Suprapubic skin (tissue), 4 donors: ENCODE measurements around the gene PLEKHG4B. TPM values are rescaled to one million over a fixed set of nuclear protein-coding genes. Genes with fewer than 3 reads are reported as not detected.

Experiments
- DNase-seq, 2 donors: peaks; one replicate each; pipeline ENCODE4 v3.0.0-alpha.2; 2019; ENCODE audit warnings: low spot score in 2 of 2
- H3K27ac ChIP-seq: fragments of 200-600 bp; sonication (generic); one replicate; pipeline ENCODE4 v1.5.1; 2019
- H3K27me3 ChIP-seq: fragments of 200-600 bp; sonication (generic); one replicate; pipeline ENCODE4 v1.5.1; 2019
- H3K36me3 ChIP-seq: fragments of 200-600 bp; sonication (generic); one replicate; pipeline ENCODE4 v1.5.1; 2019
- H3K4me1 ChIP-seq: fragments of 200-600 bp; sonication (generic); one replicate; pipeline ENCODE4 v1.5.1; 2019
- H3K4me3 ChIP-seq: fragments of 200-600 bp; sonication (generic); one replicate; pipeline ENCODE4 v1.5.1; 2019; ENCODE audit warnings: mild to moderate bottlenecking
- H3K9me3 ChIP-seq: fragments of 200-600 bp; sonication (generic); one replicate; pipeline ENCODE4 v1.5.1; 2019
- CTCF ChIP-seq, 2 donors: fragments of 200-600 bp in 1 of 2; fragments of 450-650 bp in 1 of 2; sonication (generic) in 1 of 2; IDR thresholded peaks; one replicate each; pipeline ENCODE4 v1.5.1; 2016 to 2019; ENCODE audit warnings: antibody characterized with exemption in 2 of 2, mild to moderate bottlenecking in 1 of 2, moderate library complexity in 1 of 2
- EP300 ChIP-seq: sonication (generic); formaldehyde crosslinking; IDR thresholded peaks from one replicate; pipeline ENCODE4 v1.6.1; 2017; ENCODE audit warnings: antibody characterized with exemption
- POLR2A ChIP-seq, 2 donors: fragments of 450-650 bp; IDR thresholded peaks; one replicate each; pipeline ENCODE4 v1.6.1; 2017; ENCODE audit warnings: antibody characterized with exemption in 2 of 2, mild to moderate bottlenecking in 2 of 2, moderate library complexity in 2 of 2
- POLR2AphosphoS5 ChIP-seq, 3 donors: sonication (generic); formaldehyde crosslinking; IDR thresholded peaks; one replicate each; pipeline ENCODE4 v1.6.1; 2017; ENCODE audit warnings: antibody characterized with exemption in 3 of 3
- WGBS: methylation state at CpG from one replicate; pipeline ENCODE4 v1.1.5; 2018; 5-methylcytosine and 5-hydroxymethylcytosine counted together
- total RNA-seq, 4 donors: library from RNA; depleted of rRNA; stranded (reverse); fragments of >200 nt; gene quantifications; one replicate each; pipeline ENCODE4 v1.1.0, GENCODE V29; 2016

PLEKHG4B gene
- total RNA-seq, 4 donors from 2014 or later: 0.45 to 2.4 (median 1.2) TPM

GRCh38 chr5:79821-80220 lies 12.1 kb upstream of the PLEKHG4B start:
- Histone ChIP-seq H3K27me3 (peaks cover 53% of the 10 kb centered on the region), H3K4me3 (no peak overlapping the region), H3K4me1 (no peaks in the 10 kb centered on the region), H3K36me3 (no peaks in the 10 kb centered on the region), H3K27ac (no peak overlapping the region), H3K9me3 (no peaks in the 10 kb centered on the region)
- TF ChIP-seq POLR2A (IDR thresholded peaks at IDR 0.05): no peak
- no peak for TF ChIP-seq CTCF (IDR thresholded peaks at IDR 0.05)
- no peak for TF ChIP-seq POLR2AphosphoS5 (IDR thresholded peaks at IDR 0.05)
- no peak for TF ChIP-seq EP300
- no peak for DNase-seq
- WGBS: 93% methylated on average over 5 of the region's 5 CpGs

- TF ChIP-seq POLR2A (IDR thresholded peaks at IDR 0.05) (no peak), EP300 (no peak), CTCF (IDR thresholded peaks at IDR 0.05) (no peak)
- Histone ChIP-seq H3K4me1 (no peaks in the 10 kb centered on the region), H3K27ac (no peak overlapping the region), H3K36me3 (no peaks in the 10 kb centered on the region), H3K9me3 (no peaks in the 10 kb centered on the region), H3K4me3 (no peak overlapping the region), H3K27me3 (peaks cover 37% of the 10 kb centered on the region)
- no peak for DNase-seq
- whole genome bisulfite sequencing: 92% methylated on average over 15 of the region's 19 CpGs
These were observed 10.5 kb upstream of the PLEKHG4B start for GRCh38 chr5:81391-82021.

- 31% methylated on average over 9 of the region's 9 CpGs for whole genome bisulfite sequencing
- Histone ChIP-seq H3K4me3 (no peak overlapping the region), H3K4me1 (no peaks in the 10 kb centered on the region), H3K9me3 (no peaks in the 10 kb centered on the region), H3K27ac (no peak overlapping the region), H3K36me3 (no peaks in the 10 kb centered on the region), H3K27me3 (peaks cover 34% of the 10 kb centered on the region)
- TF ChIP-seq POLR2AphosphoS5 (IDR thresholded peaks at IDR 0.05) (no peak), CTCF (IDR thresholded peaks at IDR 0.05) (no peak)
- no peak for DNase-seq
These were observed 9.9 kb upstream of the PLEKHG4B start for GRCh38 chr5:82097-82496.

- Histone ChIP-seq H3K9me3 (no peaks in the 10 kb centered on the region), H3K4me3 (no peak overlapping the region), H3K27me3 (peaks cover 34% of the 10 kb centered on the region), H3K36me3 (no peaks in the 10 kb centered on the region), H3K4me1 (no peaks in the 10 kb centered on the region), H3K27ac (no peak overlapping the region)
- WGBS: 31% methylated on average over 10 of the region's 10 CpGs
- no peak for TF ChIP-seq POLR2A (IDR thresholded peaks at IDR 0.05)
- TF ChIP-seq CTCF (IDR thresholded peaks at IDR 0.05): no peak
- no peak for TF ChIP-seq EP300
- no peak for TF ChIP-seq POLR2AphosphoS5 (IDR thresholded peaks at IDR 0.05)
- no peak for DNase-seq
These were observed 9.4 kb upstream of the PLEKHG4B start for GRCh38 chr5:82570-82969.

- no peaks in the 10 kb centered on the region for H3K4me1 ChIP-seq
- no peak overlapping the region for H3K4me3 ChIP-seq
- TF ChIP-seq EP300 (no peak), POLR2A (IDR thresholded peaks at IDR 0.05) (no peak), CTCF (IDR thresholded peaks at IDR 0.05) (no peak), POLR2AphosphoS5 (IDR thresholded peaks at IDR 0.05) (no peak)
- 81% methylated on average over 13 of the region's 13 CpGs for WGBS
- H3K27me3 ChIP-seq: peaks cover 34% of the 10 kb centered on the region
- no peak overlapping the region for H3K27ac ChIP-seq
- no peaks in the 10 kb centered on the region for H3K36me3 ChIP-seq
- no peak for DNase-seq
- no peaks in the 10 kb centered on the region for H3K9me3 ChIP-seq
These were observed 8.9 kb upstream of the PLEKHG4B start for GRCh38 chr5:83029-83428.
